Daoy (cell line): ENCODE results near the gene CHMP6. TPM values are rescaled to one million over a fixed set of nuclear protein-coding genes. Genes with fewer than 3 reads are reported as not detected.

Experiments
- DNase-seq: peaks from one replicate; pipeline ENCODE4 v3.0.0-alpha.2; 2015; ENCODE audit warnings: low read depth
- total RNA-seq: library from RNA; depleted of rRNA; stranded (reverse); fragments of >200 nt; shearing (Covaris generic); gene quantifications from 2 replicates; pipeline ENCODE4 v1.2.3, GENCODE V29; 2014

CHMP6 gene
- total RNA-seq, 1 experiment from 2014 or later = 30.9 TPM

DNA sequence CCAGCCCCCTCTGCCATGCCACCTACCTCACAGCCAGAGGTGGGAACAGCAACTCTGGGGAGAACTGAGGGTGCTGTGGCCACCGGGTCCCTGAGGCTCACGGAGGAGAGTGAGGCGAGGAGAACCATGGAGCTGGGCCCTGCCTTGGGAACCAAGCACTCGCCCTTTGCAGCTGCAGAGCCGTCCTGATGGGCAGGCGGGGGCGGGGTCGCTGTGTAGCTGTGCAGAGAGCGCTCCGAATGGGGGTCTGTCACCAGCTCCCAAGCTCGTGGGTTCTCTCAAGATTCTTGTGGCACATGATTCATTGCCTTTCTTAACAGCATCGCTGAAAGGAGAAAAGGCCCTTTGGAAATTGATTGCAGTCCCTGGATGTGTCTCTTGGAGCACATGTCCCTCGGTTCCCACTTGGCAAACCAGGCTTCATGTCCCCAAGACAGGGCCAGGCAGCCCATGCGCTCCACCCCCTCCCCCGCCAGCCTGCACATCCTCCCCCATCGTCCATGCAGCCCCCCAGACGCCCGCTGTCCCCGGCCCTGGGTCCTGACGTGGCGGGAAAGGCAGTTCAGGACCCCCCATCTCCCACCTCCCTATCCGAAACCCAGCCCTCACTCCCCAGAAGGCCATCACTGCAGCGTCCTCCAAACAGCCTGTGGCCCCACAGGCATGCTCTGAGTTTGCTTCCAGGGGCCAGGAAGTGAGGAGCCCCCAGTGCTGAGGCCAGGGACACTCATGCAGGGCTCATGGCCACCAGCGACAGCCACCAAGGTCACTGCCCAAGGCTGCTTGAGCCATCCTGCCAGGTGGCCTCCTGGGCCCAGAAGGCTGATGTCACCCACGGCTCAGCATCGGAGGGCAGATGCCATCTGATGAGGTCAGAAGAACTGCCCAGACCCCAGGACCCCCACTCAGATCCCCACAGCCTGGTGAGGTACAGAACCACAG is 20.6 kb upstream of the CHMP6 start:
- no peak for DNase-seq

DNA sequence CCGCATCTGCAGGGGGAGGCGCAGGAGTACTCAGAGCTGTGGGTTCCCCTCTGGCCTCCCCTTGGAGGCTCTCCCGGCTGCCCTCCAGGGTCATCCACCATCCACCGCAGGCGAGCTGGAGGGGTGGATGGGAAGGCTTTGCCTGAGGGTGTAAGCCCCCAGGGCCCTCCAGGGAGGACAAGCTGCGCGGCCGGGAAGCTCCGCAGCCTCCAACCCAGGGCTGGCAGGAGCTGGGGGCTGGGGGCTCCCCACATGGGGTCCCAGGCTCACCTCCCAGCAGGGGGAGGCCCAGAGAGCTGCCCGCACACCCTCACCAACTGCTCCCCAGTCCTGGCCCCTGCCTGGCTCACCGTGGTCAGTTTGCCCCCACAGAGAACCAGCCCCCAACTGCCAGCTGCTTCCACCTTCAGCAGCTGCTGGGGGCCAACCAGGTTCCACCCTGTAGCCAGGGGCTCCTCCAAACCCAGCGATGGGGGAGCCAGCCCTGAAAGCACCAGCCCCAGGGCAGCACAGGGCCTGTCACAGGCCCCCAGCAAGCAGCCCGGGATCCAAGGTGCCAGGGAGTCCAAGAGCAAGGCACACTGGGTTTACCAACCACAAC is 19.8 kb upstream of the CHMP6 start:
- DNase-seq = no peak

DNA sequence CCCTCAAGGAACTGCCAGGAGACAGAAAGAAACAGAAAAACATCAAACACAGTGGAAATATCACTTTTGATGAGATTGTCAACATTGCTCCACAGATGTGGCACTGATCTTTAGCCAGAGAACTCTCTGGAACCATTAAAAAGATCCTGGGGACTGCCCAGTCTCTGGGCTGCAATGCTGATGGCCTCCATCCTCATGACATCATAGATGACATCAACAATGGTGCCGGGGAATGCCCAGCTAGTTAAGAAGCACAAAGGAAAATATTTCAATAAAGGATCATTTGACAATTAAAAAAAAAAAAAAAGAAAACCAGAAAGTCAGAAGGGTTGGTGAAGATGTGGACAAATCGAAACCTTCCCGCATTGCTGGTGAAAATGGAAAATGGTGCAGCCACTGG is 14.9 kb upstream of the CHMP6 start:
- DNase-seq = no peak

- DNase-seq = no peak
Observed at GRCh38 chr17:80977172-80977571, 14.5 kb upstream of the CHMP6 start.

GRCh38 chr17:80978499-80979497 is 12.8 kb upstream of the CHMP6 start:
- no peak for DNase-seq

GRCh38 chr17:80979547-80980378 is 11.9 kb upstream of the CHMP6 start:
- no peak for DNase-seq

DNA sequence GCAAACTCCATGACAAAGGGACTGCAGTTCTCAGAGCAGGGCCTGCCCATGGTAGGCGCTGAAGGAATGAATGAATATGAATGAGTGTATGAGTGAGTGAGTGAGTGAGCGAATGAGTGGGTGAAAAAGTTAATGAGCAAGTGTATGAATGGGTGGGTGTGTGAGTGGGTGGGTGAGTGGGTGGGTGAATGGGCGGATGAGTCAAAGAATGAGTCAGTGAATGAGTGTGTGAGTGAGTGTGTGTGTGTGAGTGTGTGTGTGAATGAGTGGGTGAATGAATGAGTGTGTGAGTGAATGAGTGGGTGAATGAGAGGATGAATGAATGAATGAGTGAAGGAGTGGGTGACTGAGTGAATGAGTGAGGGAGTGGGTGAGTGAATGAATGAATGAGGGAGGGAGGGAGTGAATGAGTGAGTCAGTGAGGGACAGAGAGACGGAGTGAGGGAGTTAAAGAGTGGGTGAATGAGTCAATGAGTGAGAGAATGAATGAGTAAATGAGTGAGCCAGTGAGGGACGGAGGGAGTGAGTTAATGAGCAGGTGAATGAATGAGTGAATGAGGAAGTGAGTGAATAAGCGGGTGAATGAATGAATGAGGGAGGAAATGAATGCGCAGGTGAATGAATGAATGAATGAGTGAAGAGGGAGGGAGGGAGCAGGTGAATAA is 11.1 kb upstream of the CHMP6 start:
- DNase-seq = no peak

DNA sequence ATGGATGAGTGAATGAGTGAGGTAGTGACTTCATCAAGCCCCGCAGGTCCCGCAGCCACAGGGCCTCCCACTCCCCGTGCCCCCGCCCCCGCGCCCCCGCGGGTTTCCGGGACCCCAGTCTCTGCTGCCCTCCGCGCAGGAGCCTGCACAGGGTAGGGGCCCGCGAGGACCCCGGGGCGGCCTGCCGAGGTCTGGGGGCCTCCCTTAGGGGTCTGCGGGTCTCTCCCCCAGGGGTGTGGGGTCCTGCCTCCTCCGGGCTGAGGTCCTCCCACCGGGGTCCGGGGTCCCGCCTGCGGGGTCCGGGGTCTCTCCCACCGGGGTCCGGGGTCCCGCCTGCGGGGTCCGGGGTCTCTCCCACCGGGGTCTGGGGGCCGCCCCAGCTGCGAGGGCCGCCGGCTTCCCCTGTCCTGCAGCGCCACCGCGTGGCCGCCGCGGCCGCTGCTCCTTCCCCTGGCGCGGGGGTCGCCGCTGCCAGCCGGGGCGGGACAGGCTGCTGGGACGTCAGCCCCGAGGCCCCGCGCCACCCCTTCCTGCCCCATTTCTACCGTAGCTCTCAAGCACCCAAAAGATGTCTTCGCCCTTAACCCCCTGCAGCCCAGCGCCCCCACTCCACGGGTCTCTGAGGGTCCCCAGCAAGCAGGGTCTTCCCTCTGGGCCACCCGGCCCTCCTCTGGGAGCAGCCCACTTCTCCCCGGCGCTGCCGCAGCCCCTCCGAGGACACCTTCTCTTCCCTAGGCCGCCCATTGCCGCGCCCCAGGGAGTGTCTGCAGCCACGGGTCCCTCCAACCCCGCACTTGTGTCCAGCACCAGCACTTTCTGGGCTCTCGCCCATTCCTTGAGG is 10.4 kb upstream of the CHMP6 start:
- no peak for DNase-seq

- DNase-seq = no peak
Observed at GRCh38 chr17:80981929-80982425, 9.7 kb upstream of the CHMP6 start.

DNA sequence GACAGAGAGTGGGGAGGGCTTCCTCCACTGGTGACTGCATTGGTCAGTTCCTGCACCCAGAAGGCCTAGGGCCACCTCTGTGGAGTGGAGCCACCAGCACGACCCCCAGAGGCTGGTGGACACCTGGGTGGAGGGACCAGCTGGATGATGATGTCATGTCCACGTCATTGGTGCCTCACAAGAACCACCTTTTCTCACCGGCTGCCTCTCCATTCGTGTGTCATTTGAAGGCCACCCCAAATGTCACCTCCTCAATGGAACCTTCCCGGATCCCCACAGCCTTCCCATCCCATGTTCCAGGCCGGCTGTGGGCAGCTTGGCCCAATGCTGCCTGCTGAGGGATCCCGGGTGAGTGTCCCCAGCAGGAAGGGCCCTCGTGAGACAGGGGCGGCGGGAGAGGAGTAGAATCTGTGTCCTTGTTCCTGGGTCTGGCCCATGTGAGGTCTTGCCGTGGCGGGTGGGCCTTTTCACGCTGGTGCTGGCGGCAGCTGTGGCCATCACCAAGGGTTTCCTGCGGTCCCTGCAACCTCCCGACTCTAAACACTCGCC is 9.1 kb upstream of the CHMP6 start:
- no peak for DNase-seq

DNA sequence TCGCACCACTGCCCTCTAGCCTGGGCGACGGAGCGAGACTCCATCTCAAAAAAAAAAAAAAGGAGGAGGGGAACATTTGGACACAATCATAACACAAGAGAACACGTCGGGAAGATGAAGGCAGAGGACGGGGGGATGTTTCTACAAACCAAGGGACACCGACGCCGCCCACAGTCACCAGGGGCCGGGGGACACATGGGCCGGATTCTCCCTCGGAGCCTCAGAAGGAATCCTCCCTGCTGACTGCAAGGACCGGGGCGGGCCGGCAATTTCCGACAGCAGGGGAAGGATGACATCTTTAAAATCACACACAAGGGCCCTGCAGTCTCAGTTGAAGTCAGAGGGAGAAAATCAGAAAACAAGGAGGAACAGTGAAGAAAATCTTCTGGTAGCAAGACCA is 8.1 kb upstream of the CHMP6 start:
- DNase-seq = no peak

GRCh38 chr17:80984749-80985148 is 6.9 kb upstream of the CHMP6 start:
- DNase-seq = peak; percentile 81

DNA sequence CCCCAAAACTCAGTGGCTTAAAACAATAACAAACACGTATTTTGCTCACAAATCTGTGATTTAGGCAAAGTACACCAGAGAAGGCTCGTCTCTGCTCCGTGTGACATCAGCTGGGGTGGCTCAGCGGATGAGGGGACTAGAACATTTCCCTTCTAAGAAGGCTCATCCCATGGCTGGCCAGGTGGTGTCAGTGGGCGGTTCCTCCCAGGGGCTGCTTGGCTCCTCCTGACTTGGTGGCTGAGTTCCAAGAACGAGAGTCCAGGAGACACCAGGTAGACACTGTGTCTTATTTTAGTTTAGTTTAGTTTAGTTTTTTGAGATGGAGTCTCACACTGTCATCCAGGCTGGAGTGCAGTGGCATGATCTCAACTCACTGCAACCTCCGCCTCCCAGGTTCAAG is 5.6 kb upstream of the CHMP6 start:
- DNase-seq = no peak

- no peak for DNase-seq
Observed at GRCh38 chr17:80986816-80987475, 4.7 kb upstream of the CHMP6 start.

DNA sequence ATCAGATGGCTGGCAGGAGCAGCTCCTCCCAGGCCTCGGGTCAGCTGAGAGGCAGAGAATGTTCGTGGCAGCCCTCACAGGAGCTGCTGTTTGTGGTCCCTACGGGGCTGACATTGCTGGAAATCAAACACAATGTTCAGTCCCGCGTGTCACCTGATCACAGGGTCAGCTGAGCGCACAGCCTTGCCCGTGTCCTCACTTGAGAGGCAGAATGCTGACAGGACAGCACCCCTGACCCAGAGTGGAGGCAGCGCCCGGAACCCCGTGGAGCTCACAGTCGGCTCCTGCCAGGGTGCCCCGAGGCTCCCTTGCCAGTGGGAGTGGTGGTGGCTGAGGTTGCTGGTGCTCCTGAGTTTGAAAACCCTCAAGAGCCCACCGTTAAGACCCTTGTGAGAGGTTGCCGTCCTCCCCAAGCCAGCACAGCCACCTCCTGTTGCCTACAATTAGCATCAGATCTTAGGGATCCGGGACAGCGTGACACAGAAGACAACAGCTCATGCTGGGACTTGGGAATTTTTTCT is 3.6 kb upstream of the CHMP6 start:
- DNase-seq = no peak

DNA sequence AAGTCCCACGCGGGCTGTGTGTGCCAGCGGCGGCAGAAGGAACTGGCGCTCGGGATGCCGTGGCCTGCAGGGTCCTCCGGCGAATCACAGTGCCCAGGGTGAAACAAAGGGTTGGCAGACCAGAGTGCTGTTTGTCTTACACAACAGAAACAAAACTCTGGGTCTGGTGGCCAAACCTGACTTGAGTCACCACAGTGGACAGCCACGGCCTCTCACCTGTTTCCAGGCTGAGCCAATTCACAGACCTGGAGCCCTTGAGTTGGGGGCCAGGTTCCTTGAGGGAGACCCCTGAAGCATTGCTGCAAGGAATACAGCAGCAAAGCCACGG is 2.1 kb upstream of the CHMP6 start:
- no peak for DNase-seq

DNA sequence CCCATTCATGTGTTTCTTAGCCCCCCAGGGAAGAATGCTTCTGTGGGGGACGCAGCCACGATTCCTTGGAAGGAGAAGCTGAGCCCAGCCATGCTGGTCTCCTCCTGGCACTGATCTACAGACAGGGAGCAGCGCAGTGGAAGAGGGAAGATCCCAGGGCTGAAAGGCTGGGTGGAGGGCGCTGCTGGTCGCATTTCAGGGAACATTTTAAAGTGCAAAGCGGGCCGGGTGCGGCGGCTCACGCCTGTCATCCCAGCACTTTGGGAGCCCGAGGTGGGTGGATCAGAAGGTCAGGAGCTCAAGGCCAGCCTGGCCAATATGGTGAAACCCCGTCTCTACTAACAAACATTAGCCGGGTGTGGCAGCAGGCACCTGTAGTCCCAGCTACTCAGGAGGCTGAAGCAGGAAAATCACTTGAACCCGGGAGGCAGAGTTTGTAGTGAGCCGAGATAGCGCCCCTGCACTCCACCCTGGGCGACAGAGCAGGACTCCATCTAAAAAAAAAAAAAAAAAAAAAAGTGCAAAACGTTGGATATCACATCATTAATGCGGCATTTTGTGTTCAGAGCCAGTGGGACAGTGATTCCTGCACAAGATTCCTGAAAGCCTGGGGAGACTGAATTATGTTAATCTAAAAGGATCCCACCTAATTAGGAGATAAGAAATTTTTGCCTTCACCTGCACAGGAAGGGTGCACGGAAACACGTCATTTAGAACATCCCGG is 558 bp upstream of the CHMP6 start:
- DNase-seq = peak; percentile 10
